ENCODE measurements around the gene ADAMTS2. TPM values are rescaled to one million over a fixed set of nuclear protein-coding genes. Genes with fewer than 3 reads are reported as not detected.

Gene ADAMTS2
- total RNA-seq, 1 experiment from 2014 or later = not detected

DNA sequence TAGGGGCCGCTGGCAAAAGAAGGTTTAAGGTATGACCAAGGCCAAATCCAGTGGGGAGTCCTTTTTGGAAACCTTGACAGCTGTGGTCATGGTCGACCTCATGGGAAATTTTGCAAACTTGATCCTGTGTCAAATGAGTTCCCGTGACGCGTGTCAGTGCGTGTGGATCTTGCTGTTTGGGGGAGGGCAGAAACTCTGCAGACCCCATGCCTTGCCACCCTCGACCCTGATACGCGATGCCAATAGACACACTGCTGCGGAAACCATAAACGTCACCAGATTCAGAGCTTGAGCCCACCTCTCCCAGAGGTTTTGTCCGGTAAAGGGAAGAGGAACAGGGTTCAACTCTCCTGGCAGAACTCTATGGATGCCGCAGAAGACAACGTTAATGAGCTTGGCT, 104.7 kb downstream of the ADAMTS2 start:
- DNase-seq (ENCODE audit: extremely low read depth, low read depth) = no peak

DNA sequence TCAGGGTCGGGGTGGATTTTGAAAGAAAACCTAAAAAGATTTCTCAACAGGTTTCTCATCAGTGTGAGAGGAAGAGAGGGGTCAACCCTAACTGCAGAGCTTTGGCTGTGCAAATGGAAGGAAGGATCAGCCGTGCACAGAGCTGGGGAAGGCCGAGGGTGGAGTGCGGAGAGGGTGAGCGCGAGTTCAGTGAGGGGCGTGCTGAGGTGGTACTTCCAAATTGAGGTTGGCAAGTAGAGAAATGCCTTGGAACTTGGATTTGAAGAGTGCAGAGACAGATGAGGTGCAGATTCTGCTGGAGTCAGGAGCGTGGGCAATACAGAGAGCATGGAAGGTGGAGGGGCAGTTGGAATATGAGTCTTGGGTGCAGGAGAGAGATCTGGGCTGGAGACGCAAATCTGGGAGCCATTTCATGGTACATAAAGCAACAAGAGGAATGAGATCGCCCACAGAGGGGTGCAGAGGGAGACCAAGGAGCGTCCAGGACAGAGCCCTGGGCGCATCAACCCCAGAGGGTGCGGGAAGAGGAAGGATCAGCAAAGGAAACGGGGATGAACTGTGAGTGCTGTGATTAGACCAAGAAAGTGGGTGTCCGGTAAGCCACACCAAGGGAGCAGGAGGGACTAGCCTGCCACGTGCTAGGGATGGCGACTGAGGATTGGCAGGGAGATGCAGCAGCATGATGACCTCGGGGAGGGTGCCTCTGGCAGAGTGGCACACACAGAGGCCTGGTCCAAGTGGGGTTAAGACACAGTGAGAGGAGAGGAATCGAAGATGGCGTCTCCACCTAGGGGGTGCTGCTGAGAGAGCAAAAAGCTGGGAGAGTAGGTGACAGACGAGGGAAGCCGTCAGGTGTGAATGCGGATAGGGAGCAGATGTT, 105.8 kb downstream of the ADAMTS2 start:
- no peak for DNase-seq (ENCODE audit: extremely low read depth, low read depth)

DNA sequence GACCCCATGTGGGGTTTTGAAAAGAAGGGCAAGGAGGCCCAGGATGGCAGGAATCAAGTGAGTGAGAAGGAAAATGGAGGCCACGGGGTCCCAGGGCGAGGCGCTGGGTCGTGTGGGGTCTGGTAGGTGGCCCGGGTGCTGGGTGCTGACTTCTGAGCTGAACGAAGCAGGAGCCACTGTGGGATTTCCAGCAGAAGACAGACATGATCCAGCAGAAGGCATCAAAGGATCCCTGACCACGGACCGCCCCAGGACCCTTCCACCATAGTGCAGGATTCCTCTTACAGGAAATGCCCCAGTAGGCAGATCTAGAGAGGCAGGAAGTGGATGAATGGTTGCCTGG, 106.7 kb downstream of the ADAMTS2 start:
- DNase-seq (ENCODE audit: extremely low read depth, low read depth) = no peak

DNA sequence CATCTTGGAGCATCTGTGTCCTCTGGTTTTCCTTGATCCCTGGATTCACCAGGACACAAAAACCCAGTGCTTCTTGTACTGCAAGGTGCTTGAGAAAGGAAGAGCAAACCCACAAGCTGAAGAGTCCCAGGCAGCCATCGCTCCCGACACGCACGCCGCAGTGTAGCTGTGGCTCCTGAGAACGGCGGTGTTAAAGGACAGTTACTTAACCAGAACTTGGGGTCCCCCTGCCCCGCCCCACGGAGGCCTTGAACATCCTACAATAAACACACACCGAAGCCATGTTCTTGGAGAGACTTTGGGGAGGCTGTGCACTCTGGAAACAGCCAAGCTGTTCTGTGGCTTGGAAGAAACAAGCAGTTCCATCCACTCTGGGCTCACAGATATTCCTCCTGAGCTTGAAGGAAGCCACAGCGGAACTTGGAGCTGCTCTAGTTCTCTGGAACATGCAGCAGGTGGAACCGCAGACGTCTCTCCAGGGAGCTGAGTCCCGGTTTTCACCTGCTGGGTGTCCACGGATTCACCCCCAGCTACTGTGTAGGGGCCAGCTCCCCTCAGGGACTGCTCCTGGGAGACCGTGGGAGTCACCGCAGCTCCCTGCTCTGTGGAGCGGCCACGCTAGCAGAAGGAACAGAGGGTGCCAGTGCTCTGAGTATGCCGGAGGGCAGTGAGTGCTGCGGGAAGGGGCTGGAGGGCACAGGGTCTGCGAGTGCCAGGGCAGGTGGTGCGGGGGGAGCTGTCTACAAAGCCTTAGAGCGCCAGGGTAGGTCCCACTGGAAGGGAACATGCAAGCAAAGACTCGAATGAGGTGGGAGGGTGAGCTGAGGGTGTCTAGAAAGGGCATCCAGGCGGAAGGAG, 107.3 kb downstream of the ADAMTS2 start:
- no peak for DNase-seq (ENCODE audit: extremely low read depth, low read depth)

DNA sequence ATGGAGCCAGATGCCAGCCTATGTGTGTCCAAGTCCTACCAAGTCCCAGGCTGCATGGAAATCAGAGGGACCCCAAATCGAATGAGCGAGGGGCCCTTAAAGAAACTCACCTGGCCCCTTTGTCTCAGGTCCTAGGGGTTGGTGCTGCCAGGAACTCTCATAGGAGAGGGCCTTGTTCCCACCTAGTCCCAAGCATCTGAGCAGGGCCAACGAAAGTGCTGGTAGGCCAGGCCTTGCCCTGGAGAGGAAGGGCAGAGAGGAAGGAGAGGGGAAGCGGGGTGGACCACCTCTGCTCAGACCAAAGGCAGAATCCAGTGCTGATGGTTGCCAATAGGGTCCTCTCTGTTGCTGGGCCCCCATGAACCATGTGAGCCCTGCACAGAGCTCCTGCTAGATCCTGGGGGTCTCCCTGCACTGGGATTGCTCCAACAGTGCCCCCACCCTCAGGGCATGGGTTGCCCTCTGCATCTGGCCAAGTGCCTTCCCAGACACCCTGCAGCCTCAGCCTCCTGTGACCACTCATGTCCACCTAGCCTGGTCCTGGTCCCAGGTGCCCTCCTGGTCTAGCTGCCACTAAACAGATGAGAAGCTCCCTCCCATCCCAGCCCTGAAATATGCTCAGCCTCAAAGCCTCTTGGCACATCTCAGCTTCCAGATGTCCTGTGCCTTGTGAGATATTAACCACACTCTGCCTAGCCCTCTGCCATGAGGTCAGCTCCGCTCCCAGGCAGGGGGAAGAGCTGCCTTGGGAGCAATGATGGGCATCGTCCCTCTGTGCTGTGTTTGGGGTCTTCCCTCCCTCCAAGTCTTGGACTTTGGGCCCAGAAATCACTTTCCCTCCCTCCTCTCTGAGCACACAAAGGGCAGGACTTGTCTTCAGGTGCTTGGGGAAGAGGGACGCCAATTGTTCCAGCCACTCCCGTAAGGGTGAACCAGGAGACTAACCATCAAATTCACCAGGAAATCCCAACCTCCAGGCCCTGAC, 109.6 kb downstream of the ADAMTS2 start:
- DNase-seq (ENCODE audit: extremely low read depth, low read depth) = no peak

DNA sequence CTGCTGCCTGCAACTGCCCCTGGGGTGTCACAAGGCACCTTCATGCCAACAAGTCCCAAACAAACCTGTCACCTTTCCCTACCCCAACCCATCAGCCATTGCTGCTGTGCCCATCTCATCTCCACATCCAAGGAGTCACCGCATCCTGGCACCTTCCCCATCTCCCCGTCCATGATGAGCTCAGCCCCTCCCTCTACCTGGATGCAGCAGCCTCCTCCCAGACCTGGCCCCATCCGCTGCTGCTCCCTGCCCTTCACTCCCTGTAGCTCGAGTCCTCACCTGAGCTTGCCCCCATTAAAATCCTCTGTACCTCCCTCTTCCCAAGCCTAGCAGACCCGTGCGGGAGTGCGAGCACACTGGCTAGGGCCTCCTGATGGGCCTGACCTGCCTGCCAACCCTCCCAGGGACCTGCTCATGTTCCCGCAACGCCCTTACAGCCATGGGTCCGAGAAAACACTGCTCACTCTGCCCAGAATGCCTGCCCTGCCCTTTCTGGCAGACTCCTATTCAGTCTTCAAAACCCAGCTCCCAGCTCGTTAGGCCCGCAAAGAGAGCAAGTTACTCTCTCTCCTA, 110.6 kb downstream of the ADAMTS2 start:
- no peak for DNase-seq (ENCODE audit: extremely low read depth, low read depth)

DNA sequence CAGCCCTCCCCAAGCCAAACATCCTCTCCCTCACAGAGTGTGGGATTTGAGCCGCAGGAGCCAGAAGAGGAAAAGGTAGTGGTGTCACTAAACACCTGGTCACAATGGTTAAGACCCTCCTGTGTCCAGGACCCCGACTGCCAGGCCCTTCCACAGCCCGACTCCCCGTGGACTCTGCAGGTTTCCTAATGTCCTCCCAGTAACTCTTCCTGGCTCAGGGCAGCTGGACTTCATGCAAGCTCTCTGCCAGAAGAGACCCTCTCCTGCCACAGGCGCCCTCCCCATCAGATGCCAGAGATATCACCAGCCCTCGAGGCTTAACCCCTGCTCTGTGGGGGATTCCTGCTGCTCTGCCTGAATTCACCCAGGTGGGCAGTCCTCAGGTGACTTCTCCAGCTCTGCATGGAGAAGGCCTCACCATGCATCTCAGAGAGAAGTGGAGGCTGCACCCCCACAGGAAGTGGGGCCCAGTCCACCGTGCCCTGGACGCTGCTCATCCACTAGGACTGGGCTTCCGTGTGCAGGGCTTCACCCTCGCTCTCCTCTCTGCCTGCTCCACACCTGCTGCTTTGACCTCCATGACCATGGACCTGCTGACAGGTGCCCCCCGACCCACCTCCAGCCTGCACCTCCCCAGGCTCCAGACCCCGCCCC, 111.2 kb downstream of the ADAMTS2 start:
- DNase-seq (ENCODE audit: extremely low read depth, low read depth) = no peak

DNA sequence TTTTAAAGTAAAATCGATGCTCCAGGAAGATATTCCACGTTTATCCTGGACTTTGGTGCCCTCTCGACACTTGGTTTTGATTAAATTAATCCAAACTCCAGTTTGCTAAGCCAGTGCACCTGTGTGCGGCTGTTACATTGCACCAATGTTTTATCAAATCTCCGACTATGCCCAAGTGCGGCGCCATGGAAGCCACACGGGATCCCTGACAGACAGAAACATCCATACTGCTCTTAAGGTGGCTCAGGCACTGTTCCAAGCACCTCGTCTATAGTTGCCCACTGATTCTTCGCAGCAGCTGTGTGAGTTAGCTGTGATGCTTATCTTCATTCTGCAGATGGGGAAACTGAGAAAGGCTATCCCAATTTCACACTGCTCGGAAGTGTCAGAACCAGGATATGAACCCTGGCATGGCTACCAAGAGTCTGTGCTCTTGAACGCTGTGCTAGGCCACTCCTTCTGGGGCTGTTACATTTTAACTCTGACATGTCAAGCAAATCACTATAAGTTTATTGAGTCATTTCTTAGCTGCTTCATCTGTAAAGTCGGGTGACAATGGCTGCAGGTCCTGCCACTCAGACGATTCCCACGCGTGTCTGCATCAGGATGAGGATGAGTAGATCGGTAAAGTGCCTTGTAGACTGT, 113.0 kb downstream of the ADAMTS2 start:
- no peak for DNase-seq (ENCODE audit: extremely low read depth, low read depth)

DNA sequence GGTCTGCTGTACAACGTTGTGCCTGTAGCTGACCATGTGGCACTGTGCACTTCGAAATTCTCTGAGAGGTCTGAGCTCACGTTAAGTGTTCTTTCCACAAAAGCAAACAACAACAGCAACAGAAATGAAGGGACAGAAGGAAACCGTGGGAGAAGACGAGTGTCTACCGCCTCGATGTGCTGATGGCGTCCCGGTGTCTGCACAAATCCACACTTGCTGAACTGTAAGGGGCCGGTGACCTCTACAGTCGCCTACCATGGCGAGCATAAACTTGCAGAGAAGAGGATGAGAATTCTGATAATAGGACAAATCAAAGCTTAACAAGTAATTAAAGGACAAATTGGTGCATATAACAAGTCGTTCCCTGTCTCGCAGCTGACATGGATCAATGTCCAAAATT, 114.0 kb downstream of the ADAMTS2 start:
- DNase-seq (ENCODE audit: extremely low read depth, low read depth) = no peak

DNA sequence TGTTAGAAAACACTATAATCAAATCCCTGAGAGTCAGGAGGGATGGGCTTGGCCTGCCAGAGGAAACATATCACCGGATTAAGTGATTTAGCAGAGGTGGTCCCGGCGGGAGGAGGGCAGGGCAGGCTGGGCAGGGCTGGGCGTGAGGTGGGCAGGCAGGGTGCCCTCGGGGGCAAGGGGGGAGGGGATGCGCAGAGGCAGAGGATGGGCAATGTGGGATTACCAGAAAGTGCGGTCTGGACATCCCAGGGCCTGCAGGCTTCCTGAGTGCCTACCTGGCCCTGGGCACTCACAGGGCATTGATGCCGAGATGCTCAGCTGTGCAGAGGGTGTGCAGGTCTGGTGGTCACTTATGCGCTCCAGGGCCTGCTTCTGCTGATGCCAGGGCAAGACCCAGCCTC, 115.2 kb downstream of the ADAMTS2 start:
- DNase-seq (ENCODE audit: extremely low read depth, low read depth) = no peak

DNA sequence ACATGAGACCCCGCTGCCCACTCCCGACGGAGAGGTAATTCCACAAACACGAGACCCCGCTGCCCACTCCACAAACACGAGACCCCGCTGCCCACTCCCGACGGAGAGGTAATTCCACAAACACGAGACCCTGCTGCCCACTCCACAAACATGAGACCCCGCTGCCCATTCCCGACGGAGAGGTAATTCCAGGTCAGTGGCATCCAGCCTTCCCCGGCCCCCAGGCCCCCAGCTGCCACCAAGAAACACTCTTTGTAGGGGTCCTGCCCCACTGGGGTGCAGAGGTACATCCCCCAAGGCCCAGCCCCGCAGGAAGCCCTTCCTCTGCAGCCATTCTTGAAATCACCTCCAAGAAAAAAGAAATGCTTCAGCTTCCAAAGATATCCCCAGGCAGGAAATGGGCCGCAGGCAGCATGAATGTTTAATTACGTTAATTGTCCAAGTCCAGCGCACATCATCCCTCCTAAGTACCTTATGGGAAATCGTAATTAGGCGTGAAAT, 115.9 kb downstream of the ADAMTS2 start:
- no peak for DNase-seq (ENCODE audit: extremely low read depth, low read depth)

DNA sequence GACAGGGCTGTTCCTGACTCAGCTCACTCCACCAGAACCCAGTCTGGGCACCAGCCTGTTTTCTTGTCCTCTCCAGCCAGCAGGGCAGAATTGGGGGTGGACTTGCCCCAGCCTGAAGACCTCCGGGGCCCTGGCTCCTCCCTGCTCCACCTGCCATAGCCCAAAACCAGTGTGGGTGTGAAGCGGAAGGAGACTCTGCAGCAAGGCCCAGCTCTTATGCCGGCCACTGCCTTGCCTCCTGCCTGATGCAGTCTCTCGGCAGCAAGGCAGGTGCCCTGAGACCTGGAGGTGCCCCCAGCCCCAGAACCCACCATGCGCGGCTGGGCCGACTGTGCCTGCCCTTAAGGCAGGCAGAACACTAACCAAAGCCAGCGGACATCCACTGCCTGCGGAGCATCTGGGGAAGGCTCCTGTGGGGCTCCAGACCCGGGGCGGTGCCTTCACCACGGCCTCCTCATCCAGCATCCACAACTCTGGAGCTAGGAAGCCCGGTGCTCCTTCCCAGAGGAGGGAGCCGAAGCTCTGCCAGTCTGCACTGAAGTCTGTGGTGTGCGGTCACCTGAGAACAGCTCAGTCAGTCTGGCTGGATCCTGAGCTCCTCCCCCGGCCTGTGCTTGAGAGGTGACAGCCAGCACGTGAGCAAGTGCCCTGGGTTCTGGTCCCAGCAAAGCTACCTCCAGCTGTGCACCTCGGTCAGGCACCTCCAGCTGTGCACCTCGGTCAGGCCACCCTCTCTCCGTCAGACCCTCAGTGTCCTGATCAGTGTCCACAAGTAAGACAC, 116.7 kb downstream of the ADAMTS2 start:
- DNase-seq (ENCODE audit: extremely low read depth, low read depth) = no peak

DNA sequence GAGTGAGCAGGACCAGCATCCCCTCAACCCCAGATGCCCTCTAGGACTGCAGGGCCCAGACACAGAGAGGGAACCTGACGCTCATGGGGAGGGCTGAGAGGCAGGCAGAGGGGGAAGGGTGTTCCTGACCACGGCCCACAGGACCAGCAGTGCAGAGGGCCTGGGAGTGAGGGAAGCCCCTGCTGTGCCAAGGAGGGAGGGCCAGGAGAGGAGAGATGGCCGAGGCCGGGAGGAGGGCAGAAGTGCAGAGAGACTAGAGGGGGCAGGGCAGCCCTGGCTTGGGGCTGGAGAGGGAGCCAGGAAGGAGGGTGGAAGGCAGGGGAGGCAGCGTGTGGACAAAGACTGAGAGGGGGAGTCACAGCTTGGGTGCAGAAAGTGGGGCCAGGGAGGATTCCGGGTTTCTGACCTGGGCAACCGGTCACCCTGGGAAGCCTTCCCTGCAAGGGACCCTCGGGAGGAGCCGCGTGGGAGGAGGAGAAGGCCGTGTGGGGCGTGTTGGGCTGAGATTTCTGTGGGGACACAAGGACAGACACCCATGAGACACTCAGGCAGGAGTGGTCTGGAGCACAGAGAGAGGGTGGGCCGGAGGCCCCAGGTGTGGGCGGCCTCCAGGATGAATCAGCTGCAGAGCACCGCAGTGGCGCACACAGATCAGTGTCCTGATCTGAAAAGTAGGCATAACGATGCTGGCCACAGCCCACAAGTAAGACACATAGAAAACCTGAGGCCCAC, 117.5 kb downstream of the ADAMTS2 start:
- DNase-seq (ENCODE audit: extremely low read depth, low read depth) = no peak

DNA sequence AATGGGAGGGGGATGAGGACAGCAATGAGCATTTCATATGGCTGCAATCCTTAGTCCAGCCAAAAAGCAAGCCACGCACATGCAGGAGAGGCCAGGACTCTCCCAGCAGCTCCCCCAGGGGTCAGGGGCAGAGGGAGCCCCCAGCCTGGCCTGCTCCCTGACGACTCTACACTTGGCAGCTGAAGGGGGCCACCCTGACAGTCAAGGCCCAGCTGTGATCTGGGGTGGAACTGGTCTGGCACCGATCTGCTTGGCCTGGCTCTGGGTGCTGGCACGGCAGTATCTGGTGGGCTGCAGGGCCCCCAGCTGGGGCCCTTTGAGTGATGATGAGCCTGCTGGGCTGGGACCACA, 118.1 kb downstream of the ADAMTS2 start:
- no peak for DNase-seq (ENCODE audit: extremely low read depth, low read depth)

DNA sequence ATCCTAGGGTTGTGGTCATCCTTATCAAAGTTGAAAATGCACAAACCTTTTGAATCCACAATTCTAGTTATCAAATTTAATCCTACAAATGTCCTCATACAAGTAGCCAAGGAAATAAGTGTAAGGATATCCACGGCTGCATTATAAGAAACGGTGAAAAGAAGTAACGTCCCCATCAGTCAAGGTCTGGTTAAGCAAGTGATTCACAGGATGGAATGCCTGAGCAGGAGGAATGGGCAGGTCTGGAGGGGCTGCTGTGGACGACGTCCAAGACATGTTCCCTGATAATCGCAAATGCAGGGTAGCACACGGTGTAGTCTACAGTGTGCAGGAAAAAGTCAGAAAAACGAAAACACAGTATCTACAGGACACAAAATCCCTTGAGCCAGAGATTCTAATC, 118.6 kb downstream of the ADAMTS2 start:
- no peak for DNase-seq (ENCODE audit: extremely low read depth, low read depth)

DNA sequence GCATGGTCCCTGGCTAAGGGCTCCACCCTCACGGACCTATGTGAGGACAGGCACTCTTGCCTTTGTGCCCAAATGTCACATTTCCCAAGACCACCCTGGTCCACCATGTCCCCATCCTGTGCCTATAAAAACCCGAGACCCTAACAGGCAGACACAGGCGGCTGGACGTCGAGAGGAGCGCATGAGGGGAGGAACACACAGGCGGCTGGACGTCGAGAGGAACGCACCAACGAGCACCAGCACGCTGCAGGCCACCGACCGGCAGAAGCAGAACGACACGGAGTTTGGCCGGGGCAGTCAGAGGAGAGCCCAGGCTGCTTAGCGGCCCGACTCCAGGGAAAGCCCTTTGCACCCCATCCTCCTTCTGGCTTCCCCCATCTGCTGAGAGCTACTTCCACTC, 119.9 kb downstream of the ADAMTS2 start:
- DNase-seq (ENCODE audit: extremely low read depth, low read depth) = no peak

DNA sequence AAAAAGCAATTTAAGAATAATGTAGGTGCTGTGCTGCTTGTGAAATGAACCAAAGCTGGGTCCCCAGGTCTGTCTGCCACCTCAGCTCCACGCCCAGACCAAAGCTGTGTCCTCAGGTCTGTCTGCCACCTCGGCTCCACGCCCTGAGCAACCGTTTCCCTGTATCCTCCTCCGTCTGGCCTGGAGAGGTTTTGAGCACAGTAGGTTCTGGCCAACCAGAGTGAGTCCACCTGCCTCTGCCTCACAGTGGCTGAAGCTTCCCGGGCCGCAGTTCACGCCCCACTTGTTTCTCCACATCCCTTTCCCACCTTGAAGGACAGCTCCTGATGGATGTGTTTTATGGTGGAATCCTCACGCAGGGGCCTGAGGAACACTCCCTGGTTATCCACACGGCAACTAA, 120.5 kb downstream of the ADAMTS2 start:
- DNase-seq (ENCODE audit: extremely low read depth, low read depth) = no peak

DNA sequence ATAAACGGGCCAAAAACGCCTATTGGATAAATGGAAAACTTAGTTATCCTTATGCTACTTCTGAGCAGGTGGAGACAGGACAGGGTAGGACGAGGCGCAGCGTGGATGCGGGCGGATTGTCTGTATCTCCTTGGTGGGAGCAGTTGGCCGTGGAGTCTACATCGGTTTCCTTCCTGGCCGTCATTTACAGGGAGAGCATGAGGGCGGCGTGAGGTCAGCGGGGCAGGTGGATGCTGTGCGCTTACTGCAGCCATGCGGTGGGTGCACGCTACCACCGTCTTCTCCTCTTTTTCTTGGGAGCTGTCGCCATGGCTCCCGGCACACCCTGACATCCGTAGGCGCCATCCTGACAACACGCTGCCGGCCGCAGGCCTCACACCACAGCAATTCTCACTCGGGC, 121.3 kb downstream of the ADAMTS2 start:
- DNase-seq (ENCODE audit: extremely low read depth, low read depth) = no peak

All from NCI-H460 (cell line).